Keratinocyte (primary cell): ENCODE measurements around the gene HMG20A. TPM values are rescaled to one million over a fixed set of nuclear protein-coding genes. Genes with fewer than 3 reads are reported as not detected.

ENCODE experiments used
- DNase-seq: peaks from one replicate; pipeline ENCODE4 v3.0.0-alpha.2; 2011; ENCODE audit warnings: low read depth, missing footprints, low spot score
- FAIRE-seq: peaks from 2 replicates; lab custom pipeline; 2011; peaks lifted over from hg19 to GRCh38; lab: Jason Lieb, UNC
- H2AFZ ChIP-seq: 2 replicates; pipeline ENCODE4 v1.6.0; 2012; ENCODE audit warnings: low read length, control low read depth, inconsistent platforms; ENCODE audit not compliant: control insufficient read depth
- H3K27ac ChIP-seq: 2 replicates; pipeline ENCODE4 v1.5.1; 2011; ENCODE audit warnings: low read length; ENCODE audit not compliant: control insufficient read depth, insufficient read depth
- H3K27me3 ChIP-seq: 3 replicates; pipeline ENCODE4 v1.6.0; 2011; ENCODE audit warnings: low read length; ENCODE audit not compliant: control insufficient read depth, insufficient read depth; ENCODE audit errors: extremely low read depth
- H3K36me3 ChIP-seq, 2 experiments: 2 replicates in 1 of 2; 3 replicates in 1 of 2; pipeline ENCODE4 v1.5.1; 2011; ENCODE audit warnings: low read length in 2 of 2, mild to moderate bottlenecking in 1 of 2; ENCODE audit not compliant: control insufficient read depth in 2 of 2, insufficient read depth in 2 of 2; ENCODE audit errors: extremely low read depth in 1 of 2
- H3K4me1 ChIP-seq: 3 replicates; pipeline ENCODE4 v1.5.1; 2011; ENCODE audit warnings: low read length; ENCODE audit not compliant: control insufficient read depth, insufficient read depth; ENCODE audit errors: extremely low read depth
- H3K4me2 ChIP-seq: 3 replicates; pipeline ENCODE4 v1.6.0; 2011; ENCODE audit warnings: low read depth, low read length; ENCODE audit not compliant: control insufficient read depth, insufficient read depth; ENCODE audit errors: extremely low read depth
- H3K4me3 ChIP-seq, 3 experiments: fragments of 200-600 bp in 1 of 3; sonication (generic) in 1 of 3; 2 replicates in 2 of 3; 3 replicates in 1 of 3; pipeline ENCODE4 v1.5.1; 2011 to 2016; ENCODE audit warnings: low read length in 3 of 3, mild to moderate bottlenecking in 3 of 3, control low read depth in 2 of 3, inconsistent platforms in 1 of 3, low read depth in 1 of 3, mixed read lengths in 1 of 3, mixed run types in 1 of 3, moderate library complexity in 1 of 3; ENCODE audit not compliant: control insufficient read depth in 2 of 3, insufficient read depth in 2 of 3; ENCODE audit errors: extremely low read depth in 1 of 3
- H3K79me2 ChIP-seq: 2 replicates; pipeline ENCODE4 v1.6.0; 2012; ENCODE audit warnings: low read length; ENCODE audit not compliant: control insufficient read depth, insufficient read depth
- H3K9ac ChIP-seq: 3 replicates; pipeline ENCODE4 v1.6.0; 2011; ENCODE audit warnings: low read length; ENCODE audit not compliant: control insufficient read depth, insufficient read depth; ENCODE audit errors: extremely low read depth
- H3K9me1 ChIP-seq: 3 replicates; pipeline ENCODE4 v1.6.0; 2011; ENCODE audit warnings: low read length; ENCODE audit not compliant: control insufficient read depth, insufficient read depth; ENCODE audit errors: extremely low read depth
- H3K9me3 ChIP-seq: 2 replicates; pipeline ENCODE4 v1.5.1; 2012; ENCODE audit warnings: low read depth, low read length; ENCODE audit not compliant: control insufficient read depth
- H4K20me1 ChIP-seq: 3 replicates; pipeline ENCODE4 v1.6.0; 2011; ENCODE audit warnings: low read length; ENCODE audit not compliant: control insufficient read depth, insufficient read depth; ENCODE audit errors: extremely low read depth
- EZH2 ChIP-seq: IDR thresholded peaks from one replicate; pipeline ENCODE4 v1.6.1; 2012; ENCODE audit warnings: inconsistent platforms, mild to moderate bottlenecking, low read length, moderate library complexity
- dilution Hi-C: fragments of 300-500 bp; cut with MboI; formaldehyde crosslinking; loops from one replicate; pipeline ENCODE4 v1.7.0; 2020; ENCODE audit warnings: low sequenced_read_pairs; ENCODE audit not compliant: extremely low pct_ligation_motif_present
- polyA plus RNA-seq, 5 experiments: library from polyadenylated mRNA; depleted of rRNA in 3 of 5; stranded (reverse) in 3 of 5; stranded (forward) in 1 of 5; unstranded in 1 of 5; fragments of >200 nt; gene quantifications; 1 replicate in 1 of 5; 2 replicates in 3 of 5; 3 replicates in 1 of 5; pipeline versions ENCODE4 v1.2.1 to v1.2.3, GENCODE V29; 2011 to 2012; ENCODE audit warnings: missing spikeins in 2 of 5, low read depth in 1 of 5, low replicate concordance in 1 of 5
- TF ChIP-seq, protein P1 (sequence below), 3 experiments: IDR thresholded peaks in 1 of 3; conservative IDR thresholded peaks in 1 of 3; optimal IDR thresholded peaks in 1 of 3; 2 replicates in 2 of 3; 3 replicates in 1 of 3; pipeline versions ENCODE3 to v1.5.1; 2011; ENCODE audit warnings: low read length in 3 of 3, mild to moderate bottlenecking in 3 of 3, moderate library complexity in 2 of 3, control low read depth in 1 of 3, inconsistent platforms in 1 of 3; ENCODE audit not compliant: insufficient read depth in 2 of 3; ENCODE audit errors: extremely low read depth in 1 of 3

HMG20A gene
- polyA plus RNA-seq, 1 donor (not counting 4 experiments of a cell fraction or from before 2014, with no cell fraction given), result 44.6 TPM

DNA sequence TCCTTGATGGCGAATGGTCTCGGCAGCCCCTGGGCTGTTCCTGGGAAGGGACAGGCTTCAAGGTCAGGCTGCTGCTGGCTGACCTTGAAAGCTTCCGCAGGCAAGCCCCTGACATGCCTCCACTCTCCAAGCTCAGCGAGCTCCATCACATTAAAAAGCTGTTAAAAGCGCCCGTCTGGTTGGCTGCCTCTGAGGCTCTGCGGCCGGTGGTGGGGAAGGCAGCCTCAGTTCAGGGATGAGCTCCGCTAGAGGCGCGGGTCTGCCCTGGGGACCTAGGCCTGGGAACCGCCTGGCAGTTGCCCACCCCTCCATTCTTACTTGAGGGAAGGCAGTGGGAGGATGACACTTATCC, 108.3 kb downstream of the HMG20A start:
- H2AFZ ChIP-seq, result no peak overlapping the region
- FAIRE-seq (no peak), DNase-seq (no peak)
- no peaks in the 10 kb centered on the region for H3K9me1 ChIP-seq
- H3K9ac ChIP-seq, result no peak overlapping the region
- H3K4me3 ChIP-seq, result no peak overlapping the region
- H3K27ac ChIP-seq, result no peak overlapping the region
- dilution Hi-C loops, result no loop called here
- H3K36me3 ChIP-seq, result no peaks in the 10 kb centered on the region
- H4K20me1 ChIP-seq, result no peaks in the 10 kb centered on the region
- H3K4me2 ChIP-seq, result no peak overlapping the region
- no peaks in the 10 kb centered on the region for H3K79me2 ChIP-seq
- TF ChIP-seq EZH2, result no peak
- TF ChIP-seq, protein P1, sequence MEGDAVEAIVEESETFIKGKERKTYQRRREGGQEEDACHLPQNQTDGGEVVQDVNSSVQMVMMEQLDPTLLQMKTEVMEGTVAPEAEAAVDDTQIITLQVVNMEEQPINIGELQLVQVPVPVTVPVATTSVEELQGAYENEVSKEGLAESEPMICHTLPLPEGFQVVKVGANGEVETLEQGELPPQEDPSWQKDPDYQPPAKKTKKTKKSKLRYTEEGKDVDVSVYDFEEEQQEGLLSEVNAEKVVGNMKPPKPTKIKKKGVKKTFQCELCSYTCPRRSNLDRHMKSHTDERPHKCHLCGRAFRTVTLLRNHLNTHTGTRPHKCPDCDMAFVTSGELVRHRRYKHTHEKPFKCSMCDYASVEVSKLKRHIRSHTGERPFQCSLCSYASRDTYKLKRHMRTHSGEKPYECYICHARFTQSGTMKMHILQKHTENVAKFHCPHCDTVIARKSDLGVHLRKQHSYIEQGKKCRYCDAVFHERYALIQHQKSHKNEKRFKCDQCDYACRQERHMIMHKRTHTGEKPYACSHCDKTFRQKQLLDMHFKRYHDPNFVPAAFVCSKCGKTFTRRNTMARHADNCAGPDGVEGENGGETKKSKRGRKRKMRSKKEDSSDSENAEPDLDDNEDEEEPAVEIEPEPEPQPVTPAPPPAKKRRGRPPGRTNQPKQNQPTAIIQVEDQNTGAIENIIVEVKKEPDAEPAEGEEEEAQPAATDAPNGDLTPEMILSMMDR (optimal IDR thresholded peaks at IDR 0.05 in 1 of 3, IDR thresholded peaks at IDR 0.05 in 1 of 3, conservative IDR thresholded peaks at IDR 0.05 in 1 of 3; ENCODE audit: extremely low read depth in 1 of 3, insufficient read depth in 2 of 3, low read length in 3 of 3), result no peak
- no peaks in the 10 kb centered on the region for H3K9me3 ChIP-seq
- H3K27me3 ChIP-seq, result peaks cover 9% of the 10 kb centered on the region
- peaks cover 2% of the 10 kb centered on the region for H3K4me1 ChIP-seq

DNA sequence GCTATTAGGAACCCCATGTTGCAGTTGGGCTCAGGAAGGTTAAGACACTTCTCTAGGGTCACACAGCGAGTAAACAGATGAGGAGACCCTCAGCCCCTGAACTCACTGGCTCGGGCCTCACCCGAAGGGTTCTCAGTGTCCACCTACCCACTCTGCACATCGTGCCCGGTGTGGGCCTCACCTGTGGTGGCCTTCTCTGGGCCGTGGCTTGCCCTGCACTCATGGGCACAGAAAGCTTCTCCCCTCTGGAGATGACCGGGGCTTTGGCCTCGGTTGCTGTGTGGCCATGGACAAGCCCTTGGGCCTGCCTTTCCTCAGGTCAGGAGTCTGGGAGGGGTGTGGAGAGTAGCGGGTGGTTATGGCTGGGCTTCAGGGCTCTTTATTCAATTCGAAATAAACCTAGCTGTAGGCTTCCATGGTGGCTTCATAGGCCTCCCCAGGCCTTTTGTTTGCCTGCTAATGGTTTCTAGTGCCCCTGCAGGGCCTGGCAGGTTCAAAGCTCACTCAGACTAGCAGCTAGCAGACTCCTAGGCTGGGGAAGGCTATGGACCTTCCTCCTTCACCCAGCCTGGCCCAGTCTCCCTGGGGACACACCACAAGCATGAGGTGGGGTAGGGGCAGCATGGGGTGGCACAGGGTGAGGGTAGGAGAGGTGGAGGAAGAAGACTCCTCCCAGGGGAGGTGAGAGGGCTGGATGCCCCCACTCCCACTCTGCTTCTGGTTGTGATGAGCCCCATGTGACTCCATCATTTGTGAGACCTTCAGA, 108.9 kb downstream of the HMG20A start:
- Histone ChIP-seq H3K36me3 (no peaks in the 10 kb centered on the region), H2AFZ (no peak overlapping the region), H3K9me3 (no peaks in the 10 kb centered on the region), H3K9me1 (no peaks in the 10 kb centered on the region), H3K4me3 (no peak overlapping the region), H3K27ac (no peak overlapping the region), H3K27me3 (peaks cover 9% of the 10 kb centered on the region), H4K20me1 (no peaks in the 10 kb centered on the region), H3K79me2 (no peaks in the 10 kb centered on the region), H3K4me2 (no peak overlapping the region), H3K9ac (no peak overlapping the region), H3K4me1 (peaks cover 2% of the 10 kb centered on the region)
- DNase-seq (no peak), FAIRE-seq (no peak)
- dilution Hi-C loops, result no loop called here
- TF ChIP-seq, protein P1 (optimal IDR thresholded peaks at IDR 0.05 in 1 of 3, IDR thresholded peaks at IDR 0.05 in 1 of 3, conservative IDR thresholded peaks at IDR 0.05 in 1 of 3; ENCODE audit: extremely low read depth in 1 of 3, insufficient read depth in 2 of 3, low read length in 3 of 3), result no peak
- no peak for TF ChIP-seq EZH2
